AG09319 (cell line): ENCODE measurements around the gene ANKRD6.

ENCODE experiments used
- DNase-seq: peaks from one replicate; pipeline ENCODE4 v3.0.0-alpha.2; 2010; ENCODE audit warnings: low read depth; ENCODE audit errors: extremely low read depth
- CTCF ChIP-seq: IDR thresholded peaks from 2 replicates; pipeline ENCODE4 v1.5.1; 2011; ENCODE audit warnings: low read depth, mild to moderate bottlenecking, inconsistent platforms, low read length, moderate library complexity

Gene ANKRD6

GRCh38 chr6:89585154-89585553 is 152.2 kb downstream of the ANKRD6 start:
- TF ChIP-seq CTCF: no peak
- DNase-seq: no peak

DNA sequence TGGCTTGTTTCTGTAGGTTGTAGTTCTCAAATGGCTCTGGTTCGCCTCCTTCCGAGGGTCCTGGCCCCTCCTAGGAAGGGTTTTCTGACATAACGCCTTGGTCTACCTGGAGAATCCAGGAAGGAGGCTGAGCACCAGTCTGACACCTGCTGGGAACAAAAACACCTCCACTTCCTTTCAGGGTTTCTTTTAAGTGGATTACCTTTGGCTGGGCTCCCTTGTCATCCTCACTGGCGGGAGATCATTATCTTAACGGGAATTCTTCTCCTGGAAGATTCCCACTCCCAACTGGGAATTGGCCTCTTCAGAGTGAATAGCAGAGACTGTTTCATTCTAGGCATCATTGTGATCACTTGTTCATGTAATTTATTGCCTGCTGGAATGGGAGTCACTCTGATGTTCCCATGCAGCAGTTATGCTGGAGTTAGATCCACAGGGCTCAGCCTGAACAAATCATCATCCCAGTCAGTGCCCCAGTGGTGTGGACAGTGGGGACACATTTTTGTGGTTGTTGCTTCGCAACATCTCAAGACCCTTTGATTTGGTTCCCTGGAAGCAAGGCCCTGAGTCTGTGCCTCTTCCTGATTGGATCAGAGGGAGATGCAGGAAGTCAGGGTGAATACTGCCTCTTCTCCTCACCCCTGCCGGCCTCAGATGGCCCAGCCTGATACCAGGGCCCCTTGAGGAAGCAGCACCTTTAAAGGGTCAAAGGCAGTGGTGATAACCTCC is 156.5 kb downstream of the ANKRD6 start:
- no peak for DNase-seq
- no peak for TF ChIP-seq CTCF

GRCh38 chr6:89590133-89590532 is 157.2 kb downstream of the ANKRD6 start:
- no peak for DNase-seq
- TF ChIP-seq CTCF: no peak

- no peak for DNase-seq
- TF ChIP-seq CTCF: no peak
Observed at GRCh38 chr6:89591745-89592144, 158.8 kb downstream of the ANKRD6 start.

GRCh38 chr6:89596056-89596455 is 163.1 kb downstream of the ANKRD6 start:
- no peak for TF ChIP-seq CTCF
- no peak for DNase-seq

GRCh38 chr6:89596484-89596883 is 163.5 kb downstream of the ANKRD6 start:
- no peak for TF ChIP-seq CTCF
- DNase-seq: no peak

DNA sequence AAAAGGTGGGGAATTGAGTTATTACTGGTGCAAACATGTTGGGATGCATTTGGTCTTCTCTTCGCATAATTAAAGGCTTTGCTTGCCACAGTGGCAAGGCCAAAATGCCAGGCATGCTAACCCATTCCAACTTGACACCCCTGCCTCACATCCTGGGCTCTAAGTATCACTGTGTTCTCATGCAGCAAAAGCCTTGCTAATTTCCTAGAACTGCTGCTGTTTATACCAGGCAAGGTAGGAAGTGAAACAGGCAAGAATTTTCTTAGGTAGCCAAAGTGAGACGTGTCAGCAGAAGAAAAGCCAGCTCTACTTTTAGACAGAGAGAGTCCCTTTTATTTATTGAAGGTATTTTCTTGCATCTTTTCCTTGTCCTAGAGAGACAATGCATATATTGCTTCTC is 164.4 kb downstream of the ANKRD6 start:
- TF ChIP-seq CTCF: no peak

More for the DNA sequence above, 164.4 kb downstream of the ANKRD6 start:
- no peak for DNase-seq
